ENCODE results near the gene PEA15. TPM values are rescaled to one million over a fixed set of nuclear protein-coding genes. Genes with fewer than 3 reads are reported as not detected.

Gene PEA15
- total and polyA plus RNA-seq, 2 of the 8 experiments (the other 6 are each of a cell fraction or from before 2014, with no cell fraction given), result 71.3 to 75.1 TPM

DNA sequence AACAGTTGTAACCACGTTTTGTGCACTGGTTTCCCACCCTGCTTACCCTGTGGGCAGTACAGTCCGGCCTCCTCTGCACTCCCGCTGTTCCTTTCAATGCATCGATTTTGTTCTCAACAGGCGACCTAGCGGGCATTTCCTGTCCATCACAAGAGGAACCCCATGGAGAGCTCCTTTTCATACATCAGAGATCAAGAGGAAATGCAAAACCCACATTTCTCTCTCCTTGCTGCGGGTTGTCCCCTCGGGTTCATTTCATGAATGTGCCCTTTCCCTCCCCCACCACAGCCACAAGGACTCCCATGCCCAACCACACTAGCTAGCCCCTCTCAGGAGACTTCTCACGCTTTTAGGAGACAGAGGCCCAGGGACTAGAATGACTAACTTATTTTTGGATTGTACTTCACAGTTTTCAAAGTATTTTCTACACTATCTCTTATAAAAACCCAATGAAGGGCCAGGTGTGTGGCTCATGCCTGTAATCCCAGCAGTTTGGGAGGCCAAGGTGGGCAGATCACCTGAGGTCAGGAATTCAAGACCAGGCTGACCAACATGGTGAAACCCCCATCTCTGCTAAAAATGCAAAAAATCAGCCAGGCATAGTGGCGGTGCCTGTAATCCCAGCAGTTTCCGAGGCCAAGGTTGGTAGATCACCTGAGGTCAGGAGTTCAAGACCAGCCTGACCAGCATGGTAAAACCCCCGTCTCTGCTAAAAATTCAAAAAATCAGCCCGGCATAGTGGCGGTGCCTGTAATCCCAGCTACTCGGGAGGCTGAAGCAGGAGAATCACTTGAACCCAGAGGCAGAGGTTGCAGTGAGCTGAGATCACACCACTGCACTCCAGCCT lies 35.4 kb upstream of the PEA15 start (continued):
- peak; percentile 15 to 59 for TF ChIP-seq BCL11A (IDR thresholded peaks at IDR 0.05; ENCODE audit: low read depth in 2 of 2, low read length in 2 of 2)
- no peak for TF ChIP-seq SP4 (IDR thresholded peaks at IDR 0.05; ENCODE audit: low read length)
- TF ChIP-seq MAX (IDR thresholded peaks at IDR 0.05), result peak; percentile 38; the same call in 1 of the 2 replicates
- TF ChIP-seq TAF1 (IDR thresholded peaks at IDR 0.05; ENCODE audit: low read depth, low read length), result no peak
- no peak for TF ChIP-seq SIX5 (IDR thresholded peaks at IDR 0.05; ENCODE audit: low read depth, low read length)
- TF ChIP-seq CHD2 (IDR thresholded peaks at IDR 0.05; ENCODE audit: low read length), result no peak
- no peak for TF ChIP-seq SIN3A (conservative IDR thresholded peaks at IDR 0.05 in 1 of 2, IDR thresholded peaks at IDR 0.05 in 1 of 2; ENCODE audit: low read depth in 1 of 2, low read length in 2 of 2)
- TF ChIP-seq RNF2 (IDR thresholded peaks at IDR 0.05; ENCODE audit: borderline replicate concordance, low read depth, low read length, missing control alignments, poor library complexity, severe bottlenecking), result no peak
- no peak for TF ChIP-seq POLR2AphosphoS5 (IDR thresholded peaks at IDR 0.05; ENCODE audit: low read depth, low read length)
- TF ChIP-seq KDM5A (IDR thresholded peaks at IDR 0.05; ENCODE audit: low read length), result no peak
- no peak for TF ChIP-seq CEBPB (IDR thresholded peaks at IDR 0.05; ENCODE audit: low read depth, low read length)
- TF ChIP-seq SP1 (IDR thresholded peaks at IDR 0.05; ENCODE audit: low read depth, low read length), result peak; percentile 91
- peak; percentile 43; the same call in 1 of the 2 replicates for TF ChIP-seq E2F6 (IDR thresholded peaks at IDR 0.05)
- peak; percentile 66; the same call in 1 of the 2 replicates for TF ChIP-seq RBBP5 (IDR thresholded peaks at IDR 0.05; ENCODE audit: borderline replicate concordance, low read depth, low read length)
- no peak for TF ChIP-seq SIRT6 (IDR thresholded peaks at IDR 0.05; ENCODE audit: low read length)
- no peak for TF ChIP-seq SP2 (IDR thresholded peaks at IDR 0.05; ENCODE audit: low read length)
- TF ChIP-seq NRF1 (IDR thresholded peaks at IDR 0.05; ENCODE audit: low read depth, low read length), result no peak
- TF ChIP-seq JUND (IDR thresholded peaks at IDR 0.05; ENCODE audit: low read length), result no peak
- no peak for TF ChIP-seq MAFK (IDR thresholded peaks at IDR 0.05; ENCODE audit: low read depth, low read length)
- no peak for TF ChIP-seq PHF8 (conservative IDR thresholded peaks at IDR 0.05; ENCODE audit: low read depth, low read length)
- TF ChIP-seq RAD21 (IDR thresholded peaks at IDR 0.05 in 1 of 2, conservative IDR thresholded peaks at IDR 0.05 in 1 of 2; ENCODE audit: low read depth in 2 of 2, low read length in 2 of 2), result no peak
- TF ChIP-seq FOSL1 (IDR thresholded peaks at IDR 0.05; ENCODE audit: insufficient read depth, low read depth, low read length), result no peak
- TF ChIP-seq TBP (IDR thresholded peaks at IDR 0.05; ENCODE audit: low read depth, low read length), result no peak
